Upper lobe of left lung (tissue), 6 donors: ENCODE data around the gene GBX1. TPM values are rescaled to one million over a fixed set of nuclear protein-coding genes. Genes with fewer than 3 reads are reported as not detected.

Experiments
- ATAC-seq, 2 donors: fragments of 200-7000 bp; cut with Tn5 transposase; one replicate each; pipeline ENCODE4 v1.9.1; 2022; ENCODE audit warnings: mild to moderate bottlenecking in 2 of 2, moderate library complexity in 2 of 2; ENCODE audit not compliant: low FRiP score in 2 of 2
- DNase-seq, 2 donors: peaks; one replicate each; pipeline ENCODE4 v3.0.0-alpha.2; 2019 to 2020
- H3K27ac ChIP-seq, 4 donors: fragments of 200-600 bp; sonication (generic); one replicate each; pipeline ENCODE4 v1.5.1; 2016 to 2019
- H3K27me3 ChIP-seq, 4 donors: fragments of 200-600 bp; sonication (generic); one replicate each; pipeline ENCODE4 v1.5.1; 2017 to 2019
- H3K36me3 ChIP-seq, 4 donors: fragments of 200-600 bp; sonication (generic); one replicate each; pipeline ENCODE4 v1.5.1; 2016 to 2019
- H3K4me1 ChIP-seq, 4 donors: fragments of 200-600 bp; sonication (generic); one replicate each; pipeline ENCODE4 v1.5.1; 2018 to 2019
- H3K4me3 ChIP-seq, 4 donors: fragments of 200-600 bp; sonication (generic); one replicate each; pipeline ENCODE4 v1.5.1; 2017 to 2019; ENCODE audit warnings: mild to moderate bottlenecking in 2 of 4, moderate library complexity in 1 of 4
- H3K9me3 ChIP-seq, 4 donors: fragments of 200-600 bp; sonication (generic); one replicate each; pipeline ENCODE4 v1.5.1; 2018 to 2019
- CTCF ChIP-seq, 6 experiments: fragments of 450-650 bp in 4 of 6; fragments of 200-600 bp in 2 of 6; sonication (generic) in 2 of 6; IDR thresholded peaks; one replicate each; pipeline ENCODE4 v1.5.1; 2016 to 2019; ENCODE audit warnings: antibody characterized with exemption in 6 of 6
- EP300 ChIP-seq, 4 donors: sonication (generic); formaldehyde crosslinking; IDR thresholded peaks; one replicate each; pipeline ENCODE4 v1.5.1; 2017; ENCODE audit warnings: antibody characterized with exemption in 4 of 4, control low read depth in 2 of 4
- POLR2A ChIP-seq, 4 donors: fragments of 450-650 bp; IDR thresholded peaks; one replicate each; pipeline ENCODE4 v1.5.1; 2016 to 2017; ENCODE audit warnings: antibody characterized with exemption in 4 of 4, mild to moderate bottlenecking in 2 of 4
- POLR2AphosphoS5 ChIP-seq, 2 donors: sonication (generic); formaldehyde crosslinking; IDR thresholded peaks; one replicate each; pipeline ENCODE4 v1.5.1; 2017; ENCODE audit warnings: antibody characterized with exemption in 2 of 2
- WGBS, 2 donors: methylation state at CpG; one replicate each; pipeline ENCODE4 v1.1.5; 2017 to 2018; 5-methylcytosine and 5-hydroxymethylcytosine counted together
- total RNA-seq, 6 donors: library from RNA; depleted of rRNA in 4 of 6; stranded (reverse); fragments of >200 nt in 4 of 6; gene quantifications; one replicate each; pipeline versions ENCODE4 v1.1.0 to v1.2.1, GENCODE V29; 2016 to 2021
- donor health status: DM: no; HTN: no; CAD: no; lungs with moderate emphysema.
- donor health status: DM: no; HTN: yes; CAD: no; lungs with severe emphysema.

GBX1 gene
- total RNA-seq, 6 donors from 2014 or later, result not detected

- whole genome bisulfite sequencing, 2 donors, result 22 to 33% methylated on average over 24 to 42 of the region's 42 CpGs
- H3K27me3 ChIP-seq, result peaks cover 0 to 17% (median 12%) of the 10 kb centered on the region in 4 donors
- no peak overlapping the region for H3K4me3 ChIP-seq
- peak; percentile 90 to 95 for DNase-seq
- H3K36me3 ChIP-seq, result no peaks in the 10 kb centered on the region
- peaks cover 7 to 15% (median 9%) of the 10 kb centered on the region in 4 donors for H3K4me1 ChIP-seq
- H3K27ac ChIP-seq, result no peak overlapping the region
- TF ChIP-seq EP300 (IDR thresholded peaks at IDR 0.05) (no peak), CTCF (IDR thresholded peaks at IDR 0.05) (peak; percentile 99 to 100 (median 100)), POLR2A (IDR thresholded peaks at IDR 0.05) (no peak), POLR2AphosphoS5 (IDR thresholded peaks at IDR 0.05) (no peak)
- ATAC-seq, result peak; percentile 94 to 95
- H3K9me3 ChIP-seq, result no peaks in the 10 kb centered on the region
Measured at GRCh38 chr7:151172273-151173141, 5.0 kb upstream of the GBX1 start.

- ATAC-seq (no peak), DNase-seq (no peak)
- WGBS, 2 donors, result 40 to 41% methylated on average over 10 of the region's 10 CpGs
- no peaks in the 10 kb centered on the region for H3K9me3 ChIP-seq
- peaks cover 16 to 21% (median 19%) of the 10 kb centered on the region in 4 donors for H3K4me1 ChIP-seq
- H3K27ac ChIP-seq, result no peak overlapping the region
- no peak overlapping the region for H3K4me3 ChIP-seq
- H3K36me3 ChIP-seq, result no peaks in the 10 kb centered on the region
- H3K27me3 ChIP-seq, result peaks cover 0 to 43% (median 29%) of the 10 kb centered on the region in 4 donors
- TF ChIP-seq POLR2AphosphoS5 (IDR thresholded peaks at IDR 0.05), result no peak
- TF ChIP-seq EP300 (IDR thresholded peaks at IDR 0.05), result no peak
- no peak for TF ChIP-seq CTCF (IDR thresholded peaks at IDR 0.05)
- no peak for TF ChIP-seq POLR2A (IDR thresholded peaks at IDR 0.05)
Measured at GRCh38 chr7:151168787-151169162, 1.3 kb upstream of the GBX1 start.

- H3K36me3 ChIP-seq, result no peaks in the 10 kb centered on the region
- 3 to 5% methylated on average over 22 to 24 of the region's 52 CpGs for WGBS, 2 donors
- peak overlapping the region; percentile 16 to 54 (median 42) for H3K4me3 ChIP-seq
- H3K9me3 ChIP-seq, result no peaks in the 10 kb centered on the region
- peak; percentile 45 to 76 for ATAC-seq
- DNase-seq, result peak; percentile 41 to 93
- H3K27ac ChIP-seq, result no peak overlapping the region
- peak; percentile 49 to 69 (median 60) for TF ChIP-seq CTCF (IDR thresholded peaks at IDR 0.05)
- TF ChIP-seq POLR2AphosphoS5 (IDR thresholded peaks at IDR 0.05), result no peak
- peaks cover 0 to 43% (median 29%) of the 10 kb centered on the region in 4 donors for H3K27me3 ChIP-seq
- peaks cover 16 to 21% (median 19%) of the 10 kb centered on the region in 4 donors for H3K4me1 ChIP-seq
Measured at GRCh38 chr7:151168003-151168786, 701 bp upstream of the GBX1 start.

GRCh38 chr7:151166629-151167196, 781 bp downstream of the GBX1 start:
- ATAC-seq, result peak in 1 of 2 donors; percentile 3
- DNase-seq, result no peak
- Histone ChIP-seq H3K4me1 (peaks cover 16 to 21% (median 19%) of the 10 kb centered on the region in 4 donors), H3K36me3 (no peaks in the 10 kb centered on the region), H3K27me3 (peaks cover 0 to 43% (median 29%) of the 10 kb centered on the region in 4 donors), H3K9me3 (no peaks in the 10 kb centered on the region), H3K27ac (no peak overlapping the region), H3K4me3 (peak overlapping the region in 3 of 4 donors; percentile 34 to 54 (median 49))
- 11 to 34% methylated on average over 8 to 29 of the region's 31 CpGs for WGBS, 2 donors
- no peak for TF ChIP-seq EP300 (IDR thresholded peaks at IDR 0.05)

- DNase-seq (no peak), ATAC-seq (no peak)
- H3K27ac ChIP-seq, result no peak overlapping the region
- 70 to 96% methylated on average over 1 of the region's 1 CpG for WGBS, 2 donors
- H3K4me1 ChIP-seq, result peaks cover 2 to 3% (median 3%) of the 10 kb centered on the region in 4 donors
- H3K9me3 ChIP-seq, result no peaks in the 10 kb centered on the region
- peaks cover 0 to 20% (median 9%) of the 10 kb centered on the region in 4 donors for H3K27me3 ChIP-seq
- TF ChIP-seq CTCF (IDR thresholded peaks at IDR 0.05) (no peak), EP300 (IDR thresholded peaks at IDR 0.05) (no peak), POLR2A (IDR thresholded peaks at IDR 0.05) (no peak), POLR2AphosphoS5 (IDR thresholded peaks at IDR 0.05) (no peak)
- no peak overlapping the region for H3K4me3 ChIP-seq
- H3K36me3 ChIP-seq, result no peaks in the 10 kb centered on the region
Measured at GRCh38 chr7:151161757-151162156, 5.7 kb downstream of the GBX1 start.
